Transverse colon (tissue), 4 donors: ENCODE data around the gene KCNK7. TPM values are rescaled to one million over a fixed set of nuclear protein-coding genes. Genes with fewer than 3 reads are reported as not detected.

Source experiments
- DNase-seq: peaks from one replicate; pipeline ENCODE4 v3.0.0-alpha.2; 2019
- H3K27ac ChIP-seq, 4 donors: fragments of 200-600 bp; sonication (generic); 2 replicates each; pipeline ENCODE4 v1.5.1; 2016 to 2018; ENCODE audit warnings: inconsistent platforms in 4 of 4
- H3K27me3 ChIP-seq: fragments of 200-600 bp; sonication (generic); 2 replicates; pipeline ENCODE4 v1.5.1; 2017; ENCODE audit warnings: inconsistent platforms
- H3K36me3 ChIP-seq, 4 donors: fragments of 200-600 bp; sonication (generic); 2 replicates each; pipeline ENCODE4 v1.5.1; 2017 to 2019; ENCODE audit warnings: inconsistent platforms in 4 of 4
- H3K4me1 ChIP-seq, 4 donors: fragments of 200-600 bp; sonication (generic); 2 replicates each; pipeline ENCODE4 v1.5.1; 2017 to 2020; ENCODE audit warnings: inconsistent platforms in 4 of 4
- H3K4me3 ChIP-seq, 4 donors: fragments of 200-600 bp; sonication (generic); 1 replicate in 1 of 4; 2 replicates in 3 of 4; pipeline versions ENCODE4 v1.5.1 to v1.6.1; 2017 to 2019; ENCODE audit warnings: inconsistent platforms in 4 of 4
- H3K9me3 ChIP-seq, 2 donors: fragments of 200-600 bp; sonication (generic); 2 replicates each; pipeline ENCODE4 v1.5.1; 2017 to 2019; ENCODE audit warnings: inconsistent platforms in 2 of 2
- CTCF ChIP-seq, 5 experiments: fragments of 200-600 bp in 3 of 5; fragments of 450-650 bp in 2 of 5; sonication (generic) in 3 of 5; IDR thresholded peaks; 1 replicate in 2 of 5; 2 replicates in 3 of 5; pipeline ENCODE4 v1.5.1; 2016 to 2017; ENCODE audit warnings: antibody characterized with exemption in 5 of 5, inconsistent platforms in 3 of 5, mild to moderate bottlenecking in 2 of 5, moderate library complexity in 1 of 5
- EP300 ChIP-seq: sonication (generic); formaldehyde crosslinking; IDR thresholded peaks from one replicate; pipeline ENCODE4 v1.6.1; 2017; ENCODE audit warnings: antibody characterized with exemption, low read depth
- POLR2A ChIP-seq: fragments of 450-650 bp; IDR thresholded peaks from one replicate; pipeline ENCODE4 v1.6.1; 2016; ENCODE audit warnings: antibody characterized with exemption, mild to moderate bottlenecking, moderate library complexity
- POLR2AphosphoS5 ChIP-seq, 3 donors: sonication (generic); formaldehyde crosslinking; IDR thresholded peaks; one replicate each; pipeline ENCODE4 v1.6.1; 2016; ENCODE audit warnings: antibody characterized with exemption in 3 of 3
- WGBS, 2 donors: methylation state at CpG; one replicate each; pipeline ENCODE4 v1.1.5; 2018; ENCODE audit warnings: low coverage in 1 of 2; 5-methylcytosine and 5-hydroxymethylcytosine counted together
- in situ Hi-C, 4 donors: fragments of 200-750 bp; cut with MboI; loops; one replicate each; pipeline versions ENCODE4 v1.15.0 to v1.15.1; 2017; ENCODE audit warnings: low sequenced_read_pairs in 3 of 4, low pct_ligation_motif_present in 1 of 4, low pct_unique_long_range_greater_than_20kb in 1 of 4
- intact Hi-C: fragments of 100-400 bp; cut with DNase I; formaldehyde crosslinking; loops from one replicate; pipeline ENCODE4 v1.15.1; 2023; ENCODE audit warnings: low total_unique reads
- total RNA-seq, 4 donors: library from RNA; depleted of rRNA; stranded (reverse); fragments of >200 nt; gene quantifications; one replicate each; pipeline ENCODE4 v1.1.0, GENCODE V29; 2016

Gene KCNK7
- total RNA-seq, 4 donors from 2014 or later: 0.27 to 1.6 TPM; not detected in 2

GRCh38 chr11:65599955-65600246, 4.3 kb upstream of the KCNK7 start:
- TF ChIP-seq CTCF (IDR thresholded peaks at IDR 0.05): no peak
- no peak for TF ChIP-seq EP300
- no peak for TF ChIP-seq POLR2A
- TF ChIP-seq POLR2AphosphoS5 (IDR thresholded peaks at IDR 0.05): no peak
- Histone ChIP-seq H3K9me3 (no peaks in the 10 kb centered on the region), H3K4me3 (no peak overlapping the region), H3K27me3 (no peaks in the 10 kb centered on the region), H3K36me3 (peaks cover 0 to 18% (median 7%) of the 10 kb centered on the region in 4 donors), H3K4me1 (peaks cover 0 to 9% (median 9%) of the 10 kb centered on the region in 4 donors), H3K27ac (no peak overlapping the region)
- in situ Hi-C loops: loop anchor here in 1 of 4 donors (5.0 kb wide), 1 partner anchor 58 kb away; no protein-coding TSS in a partner anchor
- 100% methylated on average over 6 of the region's 6 CpGs; no CpG with 5 or more reads in 1 of the 2 donors for WGBS, 2 donors
- DNase-seq: no peak
- intact Hi-C loops: no loop called here

GRCh38 chr11:65599216-65599954, 3.8 kb upstream of the KCNK7 start:
- 91 to 100% methylated on average over 2 to 49 of the region's 49 CpGs for WGBS, 2 donors
- H3K9me3 ChIP-seq: no peaks in the 10 kb centered on the region
- no peak overlapping the region for H3K27ac ChIP-seq
- TF ChIP-seq EP300 (no peak), POLR2A (no peak), CTCF (IDR thresholded peaks at IDR 0.05) (no peak), POLR2AphosphoS5 (IDR thresholded peaks at IDR 0.05) (no peak)
- no peaks in the 10 kb centered on the region for H3K27me3 ChIP-seq
- intact Hi-C loops (no loop called here), in situ Hi-C loops (no loop called here)
- peaks cover 0 to 9% (median 9%) of the 10 kb centered on the region in 4 donors for H3K4me1 ChIP-seq
- no peak for DNase-seq
- H3K4me3 ChIP-seq: no peak overlapping the region
- peaks cover 0 to 15% (median 5%) of the 10 kb centered on the region in 4 donors for H3K36me3 ChIP-seq

GRCh38 chr11:65598258-65598699, 2.7 kb upstream of the KCNK7 start:
- Histone ChIP-seq H3K4me1 (peaks cover 0 to 16% (median 10%) of the 10 kb centered on the region in 4 donors), H3K36me3 (peaks cover 0 to 15% (median 5%) of the 10 kb centered on the region in 4 donors), H3K9me3 (no peaks in the 10 kb centered on the region), H3K27ac (no peak overlapping the region), H3K27me3 (no peaks in the 10 kb centered on the region), H3K4me3 (no peak overlapping the region)
- in situ Hi-C loops (no loop called here), intact Hi-C loops (no loop called here)
- WGBS, 2 donors: 96% methylated on average over 12 of the region's 16 CpGs; no CpG with 5 or more reads in 1 of the 2 donors
- no peak for DNase-seq
- TF ChIP-seq CTCF (IDR thresholded peaks at IDR 0.05): no peak
- no peak for TF ChIP-seq POLR2A
- no peak for TF ChIP-seq EP300
- no peak for TF ChIP-seq POLR2AphosphoS5 (IDR thresholded peaks at IDR 0.05)

- 70 to 79% methylated on average over 2 to 6 of the region's 6 CpGs for WGBS, 2 donors
- no peak overlapping the region for H3K27ac ChIP-seq
- no peak for DNase-seq
- in situ Hi-C loops (no loop called here), intact Hi-C loops (no loop called here)
- H3K27me3 ChIP-seq: no peaks in the 10 kb centered on the region
- no peak overlapping the region for H3K4me3 ChIP-seq
- H3K36me3 ChIP-seq: peaks cover 0 to 15% (median 5%) of the 10 kb centered on the region in 4 donors
- TF ChIP-seq CTCF (IDR thresholded peaks at IDR 0.05): no peak
- no peak for TF ChIP-seq POLR2A
- TF ChIP-seq POLR2AphosphoS5 (IDR thresholded peaks at IDR 0.05): no peak
- TF ChIP-seq EP300: no peak
- peaks cover 0 to 26% (median 18%) of the 10 kb centered on the region in 4 donors for H3K4me1 ChIP-seq
- no peaks in the 10 kb centered on the region for H3K9me3 ChIP-seq
Measured at GRCh38 chr11:65596520-65596919, 920 bp upstream of the KCNK7 start.
